NOMO-1 treated with dmso at 0.1 percent for 144 hours (cell line): Measurements from ENCODE around the gene GRK4.
"Not testable (repeated sequence)": the region's sequence is repeated elsewhere in the genome, so short reads cannot be mapped to it uniquely, and the experiment has no call there.

Experiments used
- DNase-seq: peaks from one replicate; lab custom pipeline; 2025; ENCODE audit not compliant: unreplicated experiment; lab: John Stamatoyannopoulos, UW

The GRK4 gene

GRCh38 chr4:3037957-3038461 lies 74.6 kb downstream of the GRK4 start:
- no peak for DNase-seq

- no peak for DNase-seq
Measured at GRCh38 chr4:3039706-3040366, 76.5 kb downstream of the GRK4 start.

- DNase-seq: no peak
Measured at GRCh38 chr4:3040452-3041191, 77.3 kb downstream of the GRK4 start.

GRCh38 chr4:3041192-3042142 lies 78.1 kb downstream of the GRK4 start:
- DNase-seq: no peak

- DNase-seq: no peak
Measured at GRCh38 chr4:3042226-3042625, 78.9 kb downstream of the GRK4 start.

GRCh38 chr4:3043282-3044020 lies 80.1 kb downstream of the GRK4 start:
- no peak for DNase-seq

GRCh38 chr4:3044870-3045819 lies 81.8 kb downstream of the GRK4 start:
- DNase-seq: peak; percentile 51

GRCh38 chr4:3046162-3046561 lies 82.8 kb downstream of the GRK4 start:
- peak; percentile 54 for DNase-seq

- no peak for DNase-seq
Measured at GRCh38 chr4:3046623-3047022, 83.3 kb downstream of the GRK4 start.

- peak; percentile 23 for DNase-seq
Measured at GRCh38 chr4:3047464-3048286, 84.3 kb downstream of the GRK4 start.

- DNase-seq: not testable (repeated sequence)
Measured at GRCh38 chr4:3051141-3051897, 87.9 kb downstream of the GRK4 start.

GRCh38 chr4:3054169-3054759 lies 90.9 kb downstream of the GRK4 start:
- no peak for DNase-seq

GRCh38 chr4:3059943-3060342 lies 96.6 kb downstream of the GRK4 start:
- no peak for DNase-seq

- no peak for DNase-seq
Measured at GRCh38 chr4:3060946-3061345, 97.6 kb downstream of the GRK4 start.

GRCh38 chr4:3062471-3062870 lies 99.1 kb downstream of the GRK4 start:
- DNase-seq: peak; percentile 68

- DNase-seq: no peak
Measured at GRCh38 chr4:3065551-3065950, 102.2 kb downstream of the GRK4 start.

- no peak for DNase-seq
Measured at GRCh38 chr4:3066836-3067400, 103.5 kb downstream of the GRK4 start.
